ENCODE results near the gene CCNYL1.
"Not testable (repeated sequence)": the region's sequence is repeated elsewhere in the genome, so short reads cannot be mapped to it uniquely, and the experiment has no call there.

The CCNYL1 gene

DNA sequence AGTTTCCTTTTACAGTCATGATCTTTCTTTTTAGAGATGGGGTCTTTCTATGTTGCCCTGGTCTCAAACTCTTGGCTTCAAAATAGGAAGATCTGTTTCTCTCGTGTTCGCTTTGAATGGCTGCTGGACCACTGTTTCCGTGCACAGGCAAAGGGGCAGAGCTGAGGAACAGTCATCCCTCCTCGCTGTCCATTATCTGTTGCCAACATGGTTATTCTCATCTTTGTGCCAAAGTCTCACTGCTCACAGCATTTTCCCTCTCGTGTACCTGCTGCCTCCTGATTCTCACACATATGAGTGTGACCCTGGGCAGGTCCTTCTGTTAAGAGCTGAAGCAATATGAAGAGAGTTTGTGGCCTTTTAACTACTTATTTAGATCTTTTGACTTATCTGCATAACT is 28.0 kb upstream of the CCNYL1 start:
- H3K27ac ChIP-seq (ENCODE audit: insufficient read depth, low read depth, low read length, poor library complexity, severe bottlenecking), result no peak overlapping the region
- H3K36me3 ChIP-seq (ENCODE audit: control insufficient read depth, insufficient read depth, low read length), result no peaks in the 10 kb centered on the region
- 93 to 94% methylated on average over 5 of the region's 5 CpGs for WGBS, 2 experiments
- H3K27me3 ChIP-seq (ENCODE audit: control insufficient read depth, insufficient read depth, low read length, poor library complexity, severe bottlenecking), result no peaks in the 10 kb centered on the region
- H3K9me3 ChIP-seq (ENCODE audit: control insufficient read depth, low read length), result no peaks in the 10 kb centered on the region
- no peaks in the 10 kb centered on the region for H3K4me1 ChIP-seq (ENCODE audit: control insufficient read depth, insufficient read depth, low read length)
- no peak overlapping the region for H3K4me3 ChIP-seq (ENCODE audit: insufficient read depth, low read depth, low read length)

GRCh38 chr2:207683879-207684627 is 27.4 kb upstream of the CCNYL1 start:
- no peaks in the 10 kb centered on the region for H3K36me3 ChIP-seq (ENCODE audit: control insufficient read depth, insufficient read depth, low read length)
- WGBS, 2 experiments, result 95% methylated on average over 3 of the region's 3 CpGs
- H3K27ac ChIP-seq (ENCODE audit: insufficient read depth, low read depth, low read length, poor library complexity, severe bottlenecking), result no peak overlapping the region
- no peaks in the 10 kb centered on the region for H3K9me3 ChIP-seq (ENCODE audit: control insufficient read depth, low read length)
- H3K27me3 ChIP-seq (ENCODE audit: control insufficient read depth, insufficient read depth, low read length, poor library complexity, severe bottlenecking), result no peaks in the 10 kb centered on the region
- no peaks in the 10 kb centered on the region for H3K4me1 ChIP-seq (ENCODE audit: control insufficient read depth, insufficient read depth, low read length)
- no peak overlapping the region for H3K4me3 ChIP-seq (ENCODE audit: insufficient read depth, low read depth, low read length)

GRCh38 chr2:207686812-207687211 is 24.6 kb upstream of the CCNYL1 start:
- Histone ChIP-seq H3K27ac (ENCODE audit: insufficient read depth, low read depth, low read length, poor library complexity, severe bottlenecking) (no peak overlapping the region), H3K4me3 (ENCODE audit: insufficient read depth, low read depth, low read length) (no peak overlapping the region), H3K9me3 (ENCODE audit: control insufficient read depth, low read length) (no peaks in the 10 kb centered on the region), H3K36me3 (ENCODE audit: control insufficient read depth, insufficient read depth, low read length) (no peaks in the 10 kb centered on the region), H3K27me3 (ENCODE audit: control insufficient read depth, insufficient read depth, low read length, poor library complexity, severe bottlenecking) (no peaks in the 10 kb centered on the region), H3K4me1 (ENCODE audit: control insufficient read depth, insufficient read depth, low read length) (no peaks in the 10 kb centered on the region)
- 69 to 75% methylated on average over 2 of the region's 2 CpGs for WGBS, 2 experiments

- no peaks in the 10 kb centered on the region for H3K4me1 ChIP-seq (ENCODE audit: control insufficient read depth, insufficient read depth, low read length)
- H3K4me3 ChIP-seq (ENCODE audit: insufficient read depth, low read depth, low read length), result no peak overlapping the region
- H3K9me3 ChIP-seq (ENCODE audit: control insufficient read depth, low read length), result no peaks in the 10 kb centered on the region
- no peaks in the 10 kb centered on the region for H3K36me3 ChIP-seq (ENCODE audit: control insufficient read depth, insufficient read depth, low read length)
- no peak overlapping the region for H3K27ac ChIP-seq (ENCODE audit: insufficient read depth, low read depth, low read length, poor library complexity, severe bottlenecking)
- H3K27me3 ChIP-seq (ENCODE audit: control insufficient read depth, insufficient read depth, low read length, poor library complexity, severe bottlenecking), result no peaks in the 10 kb centered on the region
Measured at GRCh38 chr2:207688597-207688996, 22.8 kb upstream of the CCNYL1 start.

GRCh38 chr2:207690845-207691461 is 20.5 kb upstream of the CCNYL1 start:
- 91 to 95% methylated on average over 16 of the region's 16 CpGs for WGBS, 2 experiments
- H3K27me3 ChIP-seq (ENCODE audit: control insufficient read depth, insufficient read depth, low read length, poor library complexity, severe bottlenecking); H3K27ac ChIP-seq (ENCODE audit: insufficient read depth, low read depth, low read length, poor library complexity, severe bottlenecking); H3K4me3 ChIP-seq (ENCODE audit: insufficient read depth, low read depth, low read length); H3K36me3 ChIP-seq (ENCODE audit: control insufficient read depth, insufficient read depth, low read length); H3K9me3 ChIP-seq (ENCODE audit: control insufficient read depth, low read length); H3K4me1 ChIP-seq (ENCODE audit: control insufficient read depth, insufficient read depth, low read length): not testable (repeated sequence)

DNA sequence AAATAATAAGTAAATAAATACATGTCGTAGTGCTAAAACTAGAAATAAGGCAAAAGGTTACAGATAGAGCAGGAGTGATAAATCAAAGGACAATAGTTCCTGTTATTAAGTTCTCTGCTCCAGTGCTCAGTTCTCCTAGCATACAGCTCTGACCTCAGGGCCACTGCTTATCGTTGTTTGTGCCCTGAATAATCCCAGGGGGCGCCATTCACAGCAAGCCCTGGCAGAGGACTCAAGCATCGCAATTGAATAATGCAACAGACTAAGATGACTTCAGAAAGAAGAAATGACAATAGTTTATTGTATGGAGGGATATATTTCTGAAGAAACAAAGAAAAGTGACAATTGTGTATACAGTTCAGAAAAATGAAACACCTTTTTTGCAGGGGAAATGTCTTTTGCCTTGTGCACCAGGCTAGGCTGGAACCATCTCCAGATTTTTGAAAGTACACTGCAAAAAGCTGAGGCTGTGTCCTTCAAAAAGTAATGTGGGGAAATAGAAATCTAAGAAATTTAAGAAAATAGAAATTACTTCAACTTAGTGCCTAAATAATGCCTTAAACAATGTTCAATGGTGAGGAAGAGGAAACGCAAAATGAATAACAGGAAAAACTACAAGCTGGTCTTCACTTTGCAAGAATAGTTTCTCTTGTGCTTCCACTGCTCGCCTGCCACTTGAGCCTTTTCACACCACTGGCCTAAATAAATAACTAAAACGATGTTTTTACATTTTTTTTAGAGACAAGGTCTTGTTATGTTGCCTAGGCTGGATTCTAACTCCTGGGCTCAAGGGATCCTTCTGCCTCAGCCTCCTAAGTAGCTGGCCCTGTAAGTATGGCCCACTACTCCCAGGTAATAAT is 19.0 kb upstream of the CCNYL1 start:
- no peaks in the 10 kb centered on the region for H3K4me1 ChIP-seq (ENCODE audit: control insufficient read depth, insufficient read depth, low read length)
- no peaks in the 10 kb centered on the region for H3K27me3 ChIP-seq (ENCODE audit: control insufficient read depth, insufficient read depth, low read length, poor library complexity, severe bottlenecking)
- 58 to 65% methylated on average over 7 of the region's 7 CpGs for WGBS, 2 experiments
- no peak overlapping the region for H3K4me3 ChIP-seq (ENCODE audit: insufficient read depth, low read depth, low read length)
- H3K36me3 ChIP-seq (ENCODE audit: control insufficient read depth, insufficient read depth, low read length), result no peaks in the 10 kb centered on the region
- no peaks in the 10 kb centered on the region for H3K9me3 ChIP-seq (ENCODE audit: control insufficient read depth, low read length)
- no peak overlapping the region for H3K27ac ChIP-seq (ENCODE audit: insufficient read depth, low read depth, low read length, poor library complexity, severe bottlenecking)

- Histone ChIP-seq H3K27ac (ENCODE audit: insufficient read depth, low read depth, low read length, poor library complexity, severe bottlenecking) (no peak overlapping the region), H3K4me1 (ENCODE audit: control insufficient read depth, insufficient read depth, low read length) (no peaks in the 10 kb centered on the region), H3K27me3 (ENCODE audit: control insufficient read depth, insufficient read depth, low read length, poor library complexity, severe bottlenecking) (no peaks in the 10 kb centered on the region), H3K4me3 (ENCODE audit: insufficient read depth, low read depth, low read length) (no peak overlapping the region), H3K9me3 (ENCODE audit: control insufficient read depth, low read length) (no peaks in the 10 kb centered on the region), H3K36me3 (ENCODE audit: control insufficient read depth, insufficient read depth, low read length) (no peaks in the 10 kb centered on the region)
- 82 to 96% methylated on average over 3 of the region's 4 CpGs for WGBS, 2 experiments
Measured at GRCh38 chr2:207693641-207694249, 17.7 kb upstream of the CCNYL1 start.

DNA sequence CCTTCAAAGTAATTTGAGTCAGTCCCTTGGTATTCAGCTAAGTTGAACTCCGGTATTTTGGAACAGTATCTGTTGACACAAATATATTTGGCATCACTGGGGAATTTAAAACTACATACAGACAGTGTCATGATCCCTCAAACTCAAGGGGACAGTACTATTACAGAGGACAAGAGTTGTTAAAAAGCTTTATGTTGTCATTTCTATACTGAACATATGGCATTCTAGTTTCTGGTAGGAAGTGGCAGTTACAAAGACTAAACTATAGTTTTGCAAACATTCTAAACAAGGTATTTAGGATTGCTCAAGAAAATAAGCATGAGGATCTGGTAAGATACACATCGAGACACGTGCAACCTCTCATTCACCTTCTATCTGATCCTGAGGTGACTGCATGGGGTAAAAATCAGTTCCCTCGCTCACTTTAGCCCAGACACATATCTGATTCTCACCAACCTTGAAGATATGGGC is 16.6 kb upstream of the CCNYL1 start:
- Histone ChIP-seq H3K27ac (ENCODE audit: insufficient read depth, low read depth, low read length, poor library complexity, severe bottlenecking) (no peak overlapping the region), H3K9me3 (ENCODE audit: control insufficient read depth, low read length) (no peaks in the 10 kb centered on the region), H3K36me3 (ENCODE audit: control insufficient read depth, insufficient read depth, low read length) (no peaks in the 10 kb centered on the region), H3K4me3 (ENCODE audit: insufficient read depth, low read depth, low read length) (no peak overlapping the region), H3K4me1 (ENCODE audit: control insufficient read depth, insufficient read depth, low read length) (no peaks in the 10 kb centered on the region), H3K27me3 (ENCODE audit: control insufficient read depth, insufficient read depth, low read length, poor library complexity, severe bottlenecking) (no peaks in the 10 kb centered on the region)
- WGBS, 2 experiments, result 89 to 97% methylated on average over 4 of the region's 4 CpGs

DNA sequence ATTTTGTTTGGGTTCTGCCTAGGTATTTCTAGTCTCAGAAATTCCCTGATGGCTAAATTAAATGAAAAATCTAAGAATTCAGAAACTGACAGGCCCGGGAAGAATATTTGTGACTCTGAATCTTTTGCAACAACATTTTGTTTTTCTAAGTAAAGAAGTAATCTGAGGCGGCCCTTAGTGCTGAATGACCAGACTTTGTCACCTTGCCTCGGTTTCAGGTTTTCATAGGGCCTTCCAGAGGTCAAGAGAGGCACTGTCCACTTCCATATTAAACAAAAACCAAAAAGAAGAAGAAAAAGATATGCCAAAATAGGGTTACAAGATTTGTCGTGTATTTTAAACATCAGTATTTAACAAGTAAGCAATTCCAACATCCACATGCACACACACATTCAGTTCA is 16.1 kb upstream of the CCNYL1 start:
- Histone ChIP-seq H3K4me1 (ENCODE audit: control insufficient read depth, insufficient read depth, low read length) (no peaks in the 10 kb centered on the region), H3K36me3 (ENCODE audit: control insufficient read depth, insufficient read depth, low read length) (no peaks in the 10 kb centered on the region), H3K9me3 (ENCODE audit: control insufficient read depth, low read length) (no peaks in the 10 kb centered on the region), H3K27me3 (ENCODE audit: control insufficient read depth, insufficient read depth, low read length, poor library complexity, severe bottlenecking) (no peaks in the 10 kb centered on the region), H3K27ac (ENCODE audit: insufficient read depth, low read depth, low read length, poor library complexity, severe bottlenecking) (no peak overlapping the region), H3K4me3 (ENCODE audit: insufficient read depth, low read depth, low read length) (no peak overlapping the region)
- 92 to 93% methylated on average over 3 to 4 of the region's 4 CpGs for WGBS, 2 experiments

DNA sequence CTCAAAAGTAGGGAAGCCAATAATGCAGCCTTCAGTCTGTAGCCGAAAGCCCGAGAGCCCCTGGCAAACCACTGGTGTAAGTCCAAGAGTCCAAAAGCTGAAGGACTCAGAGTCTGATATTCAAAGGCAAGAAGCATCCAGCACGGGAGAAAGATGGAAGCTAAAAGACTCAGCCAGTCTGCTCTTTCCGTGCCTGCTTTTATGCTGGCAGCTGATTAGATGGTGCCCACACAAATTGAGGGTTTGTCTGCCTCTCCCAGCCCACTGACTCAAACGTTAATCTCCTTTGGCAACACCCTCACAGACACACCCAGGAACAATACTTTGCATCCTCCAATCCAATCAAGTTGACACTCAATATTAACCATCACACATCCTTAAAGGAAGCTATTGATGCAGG is 14.5 kb upstream of the CCNYL1 start:
- not testable (repeated sequence) for H3K4me3 ChIP-seq (ENCODE audit: insufficient read depth, low read depth, low read length); H3K9me3 ChIP-seq (ENCODE audit: control insufficient read depth, low read length); H3K27ac ChIP-seq (ENCODE audit: insufficient read depth, low read depth, low read length, poor library complexity, severe bottlenecking); H3K4me1 ChIP-seq (ENCODE audit: control insufficient read depth, insufficient read depth, low read length); H3K27me3 ChIP-seq (ENCODE audit: control insufficient read depth, insufficient read depth, low read length, poor library complexity, severe bottlenecking); H3K36me3 ChIP-seq (ENCODE audit: control insufficient read depth, insufficient read depth, low read length)
- WGBS, 2 experiments, result 85 to 88% methylated on average over 5 of the region's 5 CpGs
